Measurements from ENCODE around the gene NLRX1.
A peak's percentile ranks its signal among the peaks of the same experiment; 100 is the strongest.

The NLRX1 gene, protein sequence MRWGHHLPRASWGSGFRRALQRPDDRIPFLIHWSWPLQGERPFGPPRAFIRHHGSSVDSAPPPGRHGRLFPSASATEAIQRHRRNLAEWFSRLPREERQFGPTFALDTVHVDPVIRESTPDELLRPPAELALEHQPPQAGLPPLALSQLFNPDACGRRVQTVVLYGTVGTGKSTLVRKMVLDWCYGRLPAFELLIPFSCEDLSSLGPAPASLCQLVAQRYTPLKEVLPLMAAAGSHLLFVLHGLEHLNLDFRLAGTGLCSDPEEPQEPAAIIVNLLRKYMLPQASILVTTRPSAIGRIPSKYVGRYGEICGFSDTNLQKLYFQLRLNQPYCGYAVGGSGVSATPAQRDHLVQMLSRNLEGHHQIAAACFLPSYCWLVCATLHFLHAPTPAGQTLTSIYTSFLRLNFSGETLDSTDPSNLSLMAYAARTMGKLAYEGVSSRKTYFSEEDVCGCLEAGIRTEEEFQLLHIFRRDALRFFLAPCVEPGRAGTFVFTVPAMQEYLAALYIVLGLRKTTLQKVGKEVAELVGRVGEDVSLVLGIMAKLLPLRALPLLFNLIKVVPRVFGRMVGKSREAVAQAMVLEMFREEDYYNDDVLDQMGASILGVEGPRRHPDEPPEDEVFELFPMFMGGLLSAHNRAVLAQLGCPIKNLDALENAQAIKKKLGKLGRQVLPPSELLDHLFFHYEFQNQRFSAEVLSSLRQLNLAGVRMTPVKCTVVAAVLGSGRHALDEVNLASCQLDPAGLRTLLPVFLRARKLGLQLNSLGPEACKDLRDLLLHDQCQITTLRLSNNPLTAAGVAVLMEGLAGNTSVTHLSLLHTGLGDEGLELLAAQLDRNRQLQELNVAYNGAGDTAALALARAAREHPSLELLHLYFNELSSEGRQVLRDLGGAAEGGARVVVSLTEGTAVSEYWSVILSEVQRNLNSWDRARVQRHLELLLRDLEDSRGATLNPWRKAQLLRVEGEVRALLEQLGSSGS

DNA sequence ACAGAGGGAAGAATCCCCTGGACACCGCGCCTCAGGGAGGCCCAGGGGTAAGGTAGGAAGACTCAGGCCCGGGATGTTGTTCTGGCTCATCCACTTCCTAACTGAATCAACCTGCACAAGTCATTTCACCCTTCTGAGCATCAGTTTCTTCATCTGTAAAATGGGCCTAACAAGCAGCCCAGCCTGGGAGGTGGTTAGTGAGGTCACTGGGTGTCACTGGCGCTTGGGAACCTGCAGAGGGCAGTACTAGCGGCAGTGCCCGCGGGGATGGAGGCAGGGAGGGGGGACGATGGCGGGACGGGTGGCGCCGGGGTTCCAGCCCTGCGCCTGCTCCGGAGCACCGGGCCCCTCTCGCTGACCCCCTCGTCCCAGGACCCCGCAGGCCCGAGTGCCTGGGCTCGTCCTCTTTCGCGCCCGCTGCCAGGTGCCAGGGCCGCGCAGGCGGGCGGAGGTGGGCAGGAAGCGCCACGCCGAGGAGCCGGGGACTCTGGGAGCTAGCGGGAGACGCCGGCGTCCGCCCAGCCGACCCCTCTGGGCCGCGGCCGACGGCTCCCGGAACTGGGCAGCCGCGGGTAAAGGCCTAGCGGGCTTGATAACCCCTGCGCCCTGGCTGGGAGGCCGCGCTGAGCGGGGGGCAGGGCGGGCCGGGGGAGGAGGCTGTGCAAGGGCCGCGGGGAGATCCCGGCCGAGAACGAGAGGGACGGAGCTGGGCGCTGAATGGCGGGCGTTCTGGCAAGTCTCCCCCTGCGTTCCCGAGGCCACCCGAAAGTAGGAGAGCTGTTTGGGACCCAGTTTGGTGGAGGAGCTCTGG is at the start of gene NLRX1:
TSS of gene NLRX1 (plus strand) at position 255 of the 811 bp plus-strand sequence. CDS start 2,679 bp downstream, outside the sequence.
- TF ChIP-seq, protein P1, sequence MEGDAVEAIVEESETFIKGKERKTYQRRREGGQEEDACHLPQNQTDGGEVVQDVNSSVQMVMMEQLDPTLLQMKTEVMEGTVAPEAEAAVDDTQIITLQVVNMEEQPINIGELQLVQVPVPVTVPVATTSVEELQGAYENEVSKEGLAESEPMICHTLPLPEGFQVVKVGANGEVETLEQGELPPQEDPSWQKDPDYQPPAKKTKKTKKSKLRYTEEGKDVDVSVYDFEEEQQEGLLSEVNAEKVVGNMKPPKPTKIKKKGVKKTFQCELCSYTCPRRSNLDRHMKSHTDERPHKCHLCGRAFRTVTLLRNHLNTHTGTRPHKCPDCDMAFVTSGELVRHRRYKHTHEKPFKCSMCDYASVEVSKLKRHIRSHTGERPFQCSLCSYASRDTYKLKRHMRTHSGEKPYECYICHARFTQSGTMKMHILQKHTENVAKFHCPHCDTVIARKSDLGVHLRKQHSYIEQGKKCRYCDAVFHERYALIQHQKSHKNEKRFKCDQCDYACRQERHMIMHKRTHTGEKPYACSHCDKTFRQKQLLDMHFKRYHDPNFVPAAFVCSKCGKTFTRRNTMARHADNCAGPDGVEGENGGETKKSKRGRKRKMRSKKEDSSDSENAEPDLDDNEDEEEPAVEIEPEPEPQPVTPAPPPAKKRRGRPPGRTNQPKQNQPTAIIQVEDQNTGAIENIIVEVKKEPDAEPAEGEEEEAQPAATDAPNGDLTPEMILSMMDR (conservative IDR thresholded peaks at IDR 0.05; ENCODE audit: low read length) = peak; percentile 83
- no peak for TF ChIP-seq EZH2phosphoT487 (IDR thresholded peaks at IDR 0.05; ENCODE audit: borderline replicate concordance)
- no peaks in the 10 kb centered on the region for H3F3A ChIP-seq (ENCODE audit: low read depth)
- no peaks in the 10 kb centered on the region for H3K36me3 ChIP-seq (ENCODE audit: insufficient read depth, low read length)
- peak within 1 kb of the TSS; percentile 86 for H3K4me3 ChIP-seq (ENCODE audit: low read length, poor library complexity, severe bottlenecking)
- H3K9me2 ChIP-seq (replicated peaks; ENCODE audit: low read depth, low read length) = no peaks in the 10 kb centered on the region
- peaks cover 25% of the 10 kb centered on the region for H3K4me1 ChIP-seq (ENCODE audit: insufficient read depth, low read length, poor library complexity, severe bottlenecking)
- no peaks in the 10 kb centered on the region for H3K27me3 ChIP-seq (ENCODE audit: insufficient read depth, low read length, poor library complexity, severe bottlenecking)
- H2AFZ ChIP-seq (ENCODE audit: low read length) = peak within 1 kb of the TSS; percentile 92
- peak within 1 kb of the TSS; percentile 96 for H3K9ac ChIP-seq (ENCODE audit: low read depth, low read length, poor library complexity, severe bottlenecking)
- peaks cover 12% of the 10 kb centered on the region; the same call in 1 of the 2 replicates for H3K79me2 ChIP-seq (ENCODE audit: insufficient read depth, low read length)
- H3K9me3 ChIP-seq (ENCODE audit: insufficient read depth, low read depth, low read length) = no peaks in the 10 kb centered on the region
- peak within 1 kb of the TSS; percentile 85 for H3K4me2 ChIP-seq (ENCODE audit: low read depth, low read length, poor library complexity, severe bottlenecking)
- no peaks in the 10 kb centered on the region for H4K20me1 ChIP-seq (ENCODE audit: insufficient read depth, low read length, poor library complexity, severe bottlenecking)

DNA sequence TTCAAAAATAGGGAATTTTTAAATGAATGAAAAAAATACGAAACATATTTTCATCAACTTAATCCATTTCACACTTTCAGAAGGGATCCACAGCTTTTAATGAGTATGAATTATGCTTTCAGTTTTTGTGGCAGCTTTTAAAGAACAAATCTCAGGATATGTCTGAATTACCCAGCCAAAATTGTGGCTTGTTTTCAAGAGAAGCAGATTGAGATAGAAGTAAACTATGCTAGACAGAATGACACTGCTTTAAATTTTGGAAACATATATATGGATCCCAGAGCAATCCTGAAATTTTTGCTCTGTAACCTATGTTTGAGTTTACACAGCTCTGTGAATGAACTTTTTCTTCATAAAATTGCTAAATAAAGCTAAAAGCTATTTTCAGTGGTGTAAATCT is 49.6 kb upstream of the NLRX1 start:
- H3K36me3 ChIP-seq (ENCODE audit: insufficient read depth, low read length) = peaks cover 6% of the 10 kb centered on the region; the same call in 1 of the 2 replicates
- peaks cover 31% of the 10 kb centered on the region for H3K79me2 ChIP-seq (ENCODE audit: insufficient read depth, low read length)
- TF ChIP-seq EZH2phosphoT487 (IDR thresholded peaks at IDR 0.05; ENCODE audit: borderline replicate concordance) = no peak
- TF ChIP-seq, protein P1 (conservative IDR thresholded peaks at IDR 0.05; ENCODE audit: low read length) = no peak
- H3K9me2 ChIP-seq (replicated peaks; ENCODE audit: low read depth, low read length) = no peaks in the 10 kb centered on the region
- peaks cover 3% of the 10 kb centered on the region for H3F3A ChIP-seq (ENCODE audit: low read depth)
- no peak overlapping the region for H3K4me3 ChIP-seq (ENCODE audit: low read length, poor library complexity, severe bottlenecking)
- peaks cover 19% of the 10 kb centered on the region for H3K4me1 ChIP-seq (ENCODE audit: insufficient read depth, low read length, poor library complexity, severe bottlenecking)
- H2AFZ ChIP-seq (ENCODE audit: low read length) = no peak overlapping the region
- H3K9me3 ChIP-seq (ENCODE audit: insufficient read depth, low read depth, low read length) = no peaks in the 10 kb centered on the region
- H3K4me2 ChIP-seq (ENCODE audit: low read depth, low read length, poor library complexity, severe bottlenecking) = no peak overlapping the region
- H3K9ac ChIP-seq (ENCODE audit: low read depth, low read length, poor library complexity, severe bottlenecking) = no peak overlapping the region
- no peaks in the 10 kb centered on the region for H3K27me3 ChIP-seq (ENCODE audit: insufficient read depth, low read length, poor library complexity, severe bottlenecking)
- H4K20me1 ChIP-seq (ENCODE audit: insufficient read depth, low read length, poor library complexity, severe bottlenecking) = peaks cover 8% of the 10 kb centered on the region

DNA sequence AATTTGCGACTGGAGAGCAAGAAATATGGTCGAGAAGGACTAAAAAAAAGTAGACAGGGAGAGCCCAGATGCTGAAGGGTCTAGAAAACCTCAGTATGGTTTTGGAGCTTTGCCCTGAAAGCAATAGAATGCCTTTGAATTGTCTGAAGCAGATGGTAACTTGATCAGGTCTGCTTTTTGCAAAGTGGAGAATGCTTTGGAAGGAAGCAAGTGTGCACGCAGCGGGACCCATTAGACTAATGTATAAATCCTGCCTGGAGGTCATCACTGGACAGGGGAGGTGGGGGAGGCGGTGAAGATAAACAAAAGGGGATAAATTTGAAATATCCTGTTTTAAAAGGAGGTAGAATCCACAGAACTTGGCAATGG is 47.9 kb upstream of the NLRX1 start:
- Histone ChIP-seq H3K36me3 (ENCODE audit: insufficient read depth, low read length) (no peaks in the 10 kb centered on the region), H3K4me1 (ENCODE audit: insufficient read depth, low read length, poor library complexity, severe bottlenecking) (peaks cover 19% of the 10 kb centered on the region), H3K79me2 (ENCODE audit: insufficient read depth, low read length) (peaks cover 39% of the 10 kb centered on the region), H3F3A (ENCODE audit: low read depth) (peaks cover 3% of the 10 kb centered on the region), H3K9me3 (ENCODE audit: insufficient read depth, low read depth, low read length) (no peaks in the 10 kb centered on the region), H3K9me2 (replicated peaks; ENCODE audit: low read depth, low read length) (no peaks in the 10 kb centered on the region), H3K4me2 (ENCODE audit: low read depth, low read length, poor library complexity, severe bottlenecking) (peak overlapping the region; percentile 85), H3K27me3 (ENCODE audit: insufficient read depth, low read length, poor library complexity, severe bottlenecking) (no peaks in the 10 kb centered on the region), H2AFZ (ENCODE audit: low read length) (peak overlapping the region; percentile 76), H3K9ac (ENCODE audit: low read depth, low read length, poor library complexity, severe bottlenecking) (peak overlapping the region; percentile 78), H3K4me3 (ENCODE audit: low read length, poor library complexity, severe bottlenecking) (peak overlapping the region; percentile 75), H4K20me1 (ENCODE audit: insufficient read depth, low read length, poor library complexity, severe bottlenecking) (peaks cover 8% of the 10 kb centered on the region)
- TF ChIP-seq, protein P1 (conservative IDR thresholded peaks at IDR 0.05; ENCODE audit: low read length) = no peak
- TF ChIP-seq EZH2phosphoT487 (IDR thresholded peaks at IDR 0.05; ENCODE audit: borderline replicate concordance) = no peak
